Inflammatory macrophage treated with lipopolysaccharide for 1 hour (primary cell): ENCODE measurements around the gene TMSB15C.

Source experiments
- DNase-seq, 2 donors: peaks; one replicate each; pipeline ENCODE4 v3.0.0-alpha.2; 2020 to 2022

The TMSB15C gene

DNA sequence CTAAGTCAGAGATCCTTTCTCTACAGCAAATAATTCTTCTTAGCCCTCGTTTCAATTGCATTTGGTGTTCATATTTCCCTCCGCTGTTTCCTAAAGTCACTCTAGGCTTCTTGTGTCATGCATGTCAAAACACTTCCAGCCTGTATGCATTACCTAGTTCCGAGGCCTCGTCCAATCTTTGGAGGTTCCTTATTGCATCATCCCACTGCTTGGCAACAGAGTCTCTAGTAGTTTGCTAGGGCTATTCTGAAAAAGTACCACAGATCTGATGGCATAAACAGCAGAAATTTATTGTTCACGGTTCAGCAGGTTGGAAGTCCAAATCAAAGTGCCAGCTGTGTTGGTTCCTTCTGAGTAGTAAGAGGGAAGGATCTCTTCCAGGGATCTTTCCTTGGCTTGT, 30.4 kb downstream of the TMSB15C start:
- no peak for DNase-seq

DNA sequence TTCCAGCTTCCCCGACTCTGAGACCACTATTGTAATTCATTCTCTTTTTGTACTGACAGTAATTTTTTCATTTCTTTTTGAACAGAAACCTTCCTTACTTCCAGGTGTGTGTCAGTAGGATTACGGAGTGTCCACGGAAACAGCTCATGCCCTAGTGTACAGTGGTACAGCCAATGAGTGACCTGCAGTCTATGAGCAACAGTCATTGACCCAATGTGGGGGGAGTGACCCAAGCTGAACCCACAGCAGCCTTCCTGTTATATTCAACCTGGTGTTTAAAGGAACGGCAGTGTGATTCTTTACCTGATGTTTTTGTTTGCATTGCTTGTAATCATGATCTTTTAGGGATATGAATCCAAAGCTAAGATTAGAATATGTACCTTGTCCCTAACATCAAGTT, 35.0 kb downstream of the TMSB15C start:
- DNase-seq = no peak

DNA sequence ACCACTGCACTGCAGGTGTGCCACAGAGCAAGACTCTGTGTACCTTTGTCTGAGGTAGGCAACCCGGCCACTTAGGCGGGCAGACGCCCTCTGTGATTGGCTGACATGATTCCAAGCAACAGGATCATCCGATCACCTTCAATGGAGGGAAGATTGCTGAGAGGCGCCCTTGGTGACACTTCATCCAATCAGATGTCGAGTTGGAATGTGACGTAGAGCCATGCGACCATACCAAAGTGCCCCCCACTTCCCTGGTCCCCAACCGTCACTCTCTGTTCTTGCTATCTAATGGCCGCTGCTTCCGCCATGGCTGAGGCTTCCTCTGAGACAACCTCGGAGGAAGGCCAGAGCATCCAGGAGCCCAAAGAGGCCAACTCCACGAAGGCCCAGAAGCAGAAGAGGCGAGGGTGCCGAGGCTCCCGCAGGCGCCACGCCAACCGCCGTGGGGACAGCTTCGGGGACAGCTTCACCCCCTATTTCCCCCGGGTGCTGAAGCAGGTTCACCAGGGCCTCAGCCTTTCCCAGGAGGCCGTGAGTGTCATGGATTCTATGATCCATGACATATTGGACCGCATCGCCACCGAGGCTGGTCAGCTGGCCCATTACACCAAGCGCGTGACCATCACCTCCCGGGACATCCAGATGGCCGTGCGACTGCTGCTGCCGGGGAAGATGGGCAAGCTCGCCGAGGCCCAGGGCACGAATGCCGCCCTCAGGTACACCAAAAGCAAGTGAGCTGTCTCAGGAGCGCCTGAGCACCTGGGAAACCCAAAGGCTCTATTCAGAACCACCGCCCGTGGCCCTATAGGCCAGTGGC, 36.1 kb downstream of the TMSB15C start, which contains the start of gene H2BW2:
Gene H2BW2, plus strand, starts transcription at position 268 of the 817 bp plus-strand sequence. Its CDS starts 39 bp downstream, at position 307.
- no peak for DNase-seq
